Activated CD4-positive, alpha-beta memory T cell treated with anti-CD3 and anti-CD28 coated beads, Interleukin-2, amount 10 ng/mL, durations not matched to agents 7 days and 5 days (primary cell): ENCODE results near the gene POLR2E. TPM values are rescaled to one million over a fixed set of nuclear protein-coding genes. Genes with fewer than 3 reads are reported as not detected.
A peak's percentile ranks its signal among the peaks of the same experiment; 100 is the strongest.

Experiments used
- CTCF ChIA-PET: fragments of 350-600 bp; sonication (Branson Sonifier 250); formaldehyde crosslinking; loops from one replicate; lab custom pipeline; 2021; ENCODE audit warnings: antibody characterized with exemption, inconsistent platforms; lab: Charles Lee
- POLR2A ChIA-PET: fragments of 350-600 bp; sonication (Branson Sonifier 250); formaldehyde crosslinking; loops from one replicate; lab custom pipeline; 2021; ENCODE audit warnings: antibody characterized with exemption; lab: Charles Lee
- DNase-seq: peaks from one replicate; pipeline ENCODE4 v3.0.0-alpha.2; 2020
- H3K27ac Mint-ChIP-seq: one replicate; pipeline ENCODE4 v1.8.0; 2021; ENCODE audit warnings: mild to moderate bottlenecking, mixed read lengths
- H3K27me3 Mint-ChIP-seq: one replicate; pipeline ENCODE4 v1.8.0; 2021; ENCODE audit warnings: mixed read lengths
- H3K36me3 Mint-ChIP-seq: one replicate; pipeline ENCODE4 v1.8.0; 2021; ENCODE audit warnings: low read depth, mixed read lengths
- H3K4me1 Mint-ChIP-seq: one replicate; pipeline ENCODE4 v1.8.0; 2021; ENCODE audit warnings: mixed read lengths
- H3K4me3 Mint-ChIP-seq: one replicate; pipeline ENCODE4 v1.8.0; 2021; ENCODE audit warnings: mild to moderate bottlenecking, mixed read lengths
- H3K9me3 Mint-ChIP-seq: one replicate; pipeline ENCODE4 v1.8.0; 2021; ENCODE audit warnings: mixed read lengths
- total RNA-seq, 2 experiments: library from RNA; stranded (reverse); gene quantifications; one replicate each; pipeline ENCODE4 v1.2.3, GENCODE V29; 2021

POLR2E gene
- total RNA-seq, 2 experiments from 2014 or later: 116 to 120 TPM

DNA sequence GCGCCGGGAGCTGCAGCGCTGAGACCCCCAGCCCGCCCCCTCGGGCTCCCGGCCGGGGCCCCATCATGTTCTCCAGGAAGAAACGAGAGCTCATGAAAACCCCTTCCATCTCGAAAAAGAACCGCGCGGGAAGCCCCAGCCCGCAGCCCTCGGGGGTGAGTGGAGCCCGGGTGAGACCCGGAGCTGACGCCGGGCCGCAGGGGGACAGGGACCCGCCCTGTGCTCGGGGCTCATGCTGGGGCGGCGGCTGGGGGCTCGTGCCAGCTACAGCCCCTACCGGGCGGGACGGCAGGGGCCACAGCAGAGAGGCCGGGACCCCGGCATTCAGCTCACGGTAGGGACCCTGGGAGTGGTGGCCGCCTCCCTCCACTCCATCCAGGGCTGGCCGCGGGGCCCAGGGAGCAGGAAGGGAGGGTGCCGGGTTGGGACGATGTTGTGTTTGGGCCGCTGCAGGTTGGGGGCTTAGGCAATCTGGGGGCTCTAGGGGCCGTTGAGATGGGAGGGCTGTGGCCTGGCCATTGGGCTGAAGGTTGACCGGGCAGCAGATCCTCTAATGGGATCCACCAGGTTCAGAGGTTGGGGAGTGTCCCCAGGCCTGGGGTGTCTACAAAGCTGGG lies 27.7 kb downstream of the POLR2E start:
- no peaks in the 10 kb centered on the region for H3K9me3 Mint-ChIP-seq
- H3K4me1 Mint-ChIP-seq: peaks cover 54% of the 10 kb centered on the region
- H3K4me3 Mint-ChIP-seq: peak overlapping the region; percentile 97
- ChIA-PET CTCF (interaction anchor here (0.6 to 4.6 kb wide), 15 partner anchors 8 to 199 kb away, joined by 3 to 56 read pairs (median 4); partner anchors contain the start of genes ABCA7 and WDR18), POLR2A (interaction anchor here (0.7 to 6.0 kb wide), 28 partner anchors 10 to 202 kb away, joined by 3 to 334 read pairs (median 6); partner anchors contain the start of genes ABCA7, CBARP, CIRBP and CNN2)
- no peak for DNase-seq
- no peaks in the 10 kb centered on the region for H3K27me3 Mint-ChIP-seq
- H3K27ac Mint-ChIP-seq: peak overlapping the region; percentile 92
- H3K36me3 Mint-ChIP-seq: peaks cover 36% of the 10 kb centered on the region

DNA sequence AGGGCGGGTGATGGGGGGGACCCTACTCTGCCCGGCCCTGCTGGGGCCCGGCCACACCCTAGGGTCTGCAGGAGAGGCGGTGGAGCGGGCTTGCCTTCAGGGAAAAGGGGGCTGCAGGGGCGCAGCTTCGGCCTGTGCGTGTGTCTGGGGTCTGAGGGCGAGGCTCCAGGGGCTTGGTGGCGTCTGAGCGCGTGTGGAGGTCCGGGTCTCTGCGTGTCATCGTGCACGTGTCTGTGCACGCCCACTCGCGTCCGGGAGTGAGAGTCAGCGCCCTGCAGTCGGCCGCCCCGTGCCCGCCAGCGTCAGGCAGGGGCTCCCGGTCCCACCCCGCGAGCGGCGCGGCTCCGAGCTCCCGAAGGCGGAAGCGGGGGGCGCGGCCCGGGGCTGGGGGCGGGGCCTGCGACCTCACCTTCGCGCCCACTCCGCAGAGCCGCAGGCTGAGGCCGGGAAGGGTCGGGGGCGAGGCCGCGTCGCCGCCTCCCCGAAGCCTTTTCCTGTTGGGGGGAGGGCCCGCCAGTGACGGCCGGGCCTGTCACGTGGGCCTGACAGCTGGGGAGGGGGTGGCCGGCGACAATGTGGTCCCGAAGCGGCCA lies 28.3 kb downstream of the POLR2E start, which contains the start of gene ARHGAP45:
ARHGAP45 (plus strand) TSS at position 420 of the 593 bp plus-strand sequence. CDS start 239 bp downstream, outside the sequence.
- peak within 1 kb of the TSS; percentile 97 for H3K4me3 Mint-ChIP-seq
- ChIA-PET CTCF (interaction anchor here (0.6 to 4.6 kb wide), 14 partner anchors 9 to 199 kb away, joined by 3 to 56 read pairs (median 4); partner anchors contain the start of genes ABCA7 and WDR18), POLR2A (interaction anchor here (1.0 to 6.0 kb wide), 26 partner anchors 9 to 203 kb away, joined by 3 to 334 read pairs (median 7); partner anchors contain the start of genes ABCA7, CBARP, CIRBP and CNN2)
- H3K27me3 Mint-ChIP-seq: no peaks in the 10 kb centered on the region
- H3K4me1 Mint-ChIP-seq: peaks cover 48% of the 10 kb centered on the region
- peak; percentile 88 for DNase-seq
- H3K9me3 Mint-ChIP-seq: no peaks in the 10 kb centered on the region
- peaks cover 30% of the 10 kb centered on the region for H3K36me3 Mint-ChIP-seq
- peak within 1 kb of the TSS; percentile 92 for H3K27ac Mint-ChIP-seq

DNA sequence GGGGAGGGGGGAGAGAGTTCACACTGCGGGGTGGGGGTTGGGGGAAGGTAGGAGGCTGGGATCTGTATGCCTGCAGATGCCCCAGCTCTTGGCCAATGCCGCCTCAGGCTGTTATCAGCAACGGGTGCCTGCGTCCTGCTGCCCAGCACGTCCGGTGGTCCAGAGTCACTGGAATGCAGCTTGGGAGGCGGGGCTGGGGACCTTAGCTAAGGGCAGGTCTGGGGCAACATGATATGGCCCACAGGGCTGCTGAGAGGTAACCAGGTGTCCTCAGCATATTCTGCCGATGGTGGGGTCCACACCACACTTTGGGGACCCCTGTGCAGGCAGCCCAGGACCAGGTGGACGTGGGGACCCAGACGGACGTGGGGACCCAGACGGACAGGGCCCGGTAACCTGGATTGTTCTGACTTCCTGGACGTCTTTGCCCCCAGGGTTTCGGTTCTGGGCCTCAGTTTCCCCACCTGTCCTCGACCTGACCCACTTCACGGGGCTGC lies 28.9 kb downstream of the POLR2E start:
- ChIA-PET POLR2A (interaction anchor here (1.0 to 6.0 kb wide), 18 partner anchors 8 to 203 kb away, joined by 3 to 334 read pairs (median 10); partner anchors contain the start of genes ABCA7, CIRBP, CNN2 and GPX4), CTCF (interaction anchor here (0.8 to 4.6 kb wide), 7 partner anchors 9 to 200 kb away, joined by 3 to 56 read pairs (median 4); no protein-coding TSS in a partner anchor)
- H3K4me1 Mint-ChIP-seq: peaks cover 45% of the 10 kb centered on the region
- H3K27ac Mint-ChIP-seq: no peak overlapping the region
- peak overlapping the region; percentile 64 for H3K4me3 Mint-ChIP-seq
- no peaks in the 10 kb centered on the region for H3K27me3 Mint-ChIP-seq
- H3K9me3 Mint-ChIP-seq: no peaks in the 10 kb centered on the region
- H3K36me3 Mint-ChIP-seq: peaks cover 27% of the 10 kb centered on the region
- no peak for DNase-seq

DNA sequence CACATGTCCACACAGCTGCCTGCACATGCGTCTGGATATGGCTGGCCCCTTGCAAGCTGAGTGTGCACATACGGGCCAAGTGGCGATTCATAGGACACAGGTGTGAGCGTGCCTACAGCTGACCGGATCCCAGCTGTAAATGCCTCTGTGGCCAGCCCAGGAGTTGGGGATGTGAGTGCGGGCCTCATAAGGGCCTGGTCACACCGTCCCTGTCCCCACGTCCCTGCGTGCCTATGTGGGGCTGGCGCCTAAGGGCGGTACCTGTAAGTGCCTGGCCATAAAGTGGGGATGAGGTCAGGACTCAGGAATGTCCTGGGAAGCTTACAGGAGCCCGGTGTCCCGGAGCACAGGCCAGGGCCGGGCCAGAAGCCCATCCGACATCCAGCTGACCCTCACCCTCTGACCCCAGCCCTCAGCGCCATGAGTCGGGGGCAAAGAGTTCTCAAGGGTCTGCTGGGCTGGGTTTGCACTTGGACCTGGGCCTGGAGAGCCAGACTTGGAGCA lies 29.5 kb downstream of the POLR2E start:
- ChIA-PET POLR2A (interaction anchor here (0.7 to 6.0 kb wide), 8 partner anchors 16 to 204 kb away, joined by 3 to 334 read pairs (median 20); partner anchors contain the start of genes CNN2, GPX4, RNU6-2 and TMEM259), CTCF (interaction anchor here (1.2 to 4.6 kb wide), 3 partner anchors 10 to 29 kb away, joined by 3 to 56 read pairs (median 6); no protein-coding TSS in a partner anchor)
- peak overlapping the region; percentile 47 for H3K4me3 Mint-ChIP-seq
- no peaks in the 10 kb centered on the region for H3K9me3 Mint-ChIP-seq
- peaks cover 45% of the 10 kb centered on the region for H3K4me1 Mint-ChIP-seq
- DNase-seq: no peak
- H3K27ac Mint-ChIP-seq: peak overlapping the region; percentile 49
- H3K27me3 Mint-ChIP-seq: no peaks in the 10 kb centered on the region
- H3K36me3 Mint-ChIP-seq: peaks cover 25% of the 10 kb centered on the region

DNA sequence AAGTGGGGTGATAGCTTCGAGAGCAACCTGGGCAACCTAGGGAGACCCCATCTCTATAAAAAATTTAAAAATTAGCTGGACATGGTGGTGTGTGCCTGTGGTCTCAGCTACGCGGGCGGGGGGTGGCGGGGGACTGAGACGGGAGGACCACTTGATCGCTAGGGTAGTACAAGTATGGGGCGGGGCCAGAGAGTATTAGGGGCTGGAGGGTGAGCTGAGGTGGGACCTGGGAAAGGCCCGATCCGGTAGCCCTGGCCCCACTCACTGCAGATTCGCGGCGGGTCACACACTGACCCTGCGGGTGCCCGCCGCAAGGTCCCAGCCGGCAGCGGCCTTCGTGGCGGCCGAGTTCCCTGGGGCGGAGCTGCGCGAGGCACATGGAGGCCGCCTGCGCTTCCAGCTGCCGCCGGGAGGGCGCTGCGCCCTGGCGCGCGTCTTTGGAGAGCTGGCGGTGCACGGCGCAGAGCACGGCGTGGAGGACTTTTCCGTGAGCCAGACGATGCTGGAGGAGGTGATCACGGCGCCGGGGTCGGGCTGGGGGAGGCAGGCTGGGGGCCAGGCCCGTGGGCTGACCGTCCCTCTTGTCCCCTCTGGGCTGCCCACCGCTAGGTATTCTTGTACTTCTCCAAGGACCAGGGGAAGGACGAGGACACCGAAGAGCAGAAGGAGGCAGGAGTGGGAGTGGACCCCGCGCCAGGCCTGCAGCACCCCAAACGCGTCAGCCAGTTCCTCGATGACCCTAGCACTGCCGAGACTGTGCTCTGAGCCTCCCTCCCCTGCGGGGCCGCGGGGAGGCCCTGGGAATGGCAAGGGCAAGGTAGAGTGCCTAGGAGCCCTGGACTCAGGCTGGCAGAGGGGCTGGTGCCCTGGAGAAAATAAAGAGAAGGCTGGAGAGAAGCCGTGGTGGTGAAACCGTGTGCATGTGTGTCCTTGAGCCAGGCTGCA lies 30.2 kb downstream of the POLR2E start:
- H3K36me3 Mint-ChIP-seq: peaks cover 20% of the 10 kb centered on the region
- ChIA-PET POLR2A (interaction anchor here (0.7 to 6.0 kb wide), 11 partner anchors 15 to 205 kb away, joined by 3 to 334 read pairs (median 4); partner anchors contain the start of genes ABCA7, CNN2, RNU6-2 and WDR18), CTCF (interaction anchor here (0.5 to 4.6 kb wide), 17 partner anchors 10 to 203 kb away, joined by 3 to 56 read pairs (median 4); partner anchors contain the start of gene RNU6-2)
- peak; percentile 81 for DNase-seq
- no peaks in the 10 kb centered on the region for H3K9me3 Mint-ChIP-seq
- peak overlapping the region; percentile 47 for H3K4me3 Mint-ChIP-seq
- H3K27me3 Mint-ChIP-seq: no peaks in the 10 kb centered on the region
- H3K4me1 Mint-ChIP-seq: peaks cover 42% of the 10 kb centered on the region
- peak overlapping the region; percentile 51 for H3K27ac Mint-ChIP-seq

DNA sequence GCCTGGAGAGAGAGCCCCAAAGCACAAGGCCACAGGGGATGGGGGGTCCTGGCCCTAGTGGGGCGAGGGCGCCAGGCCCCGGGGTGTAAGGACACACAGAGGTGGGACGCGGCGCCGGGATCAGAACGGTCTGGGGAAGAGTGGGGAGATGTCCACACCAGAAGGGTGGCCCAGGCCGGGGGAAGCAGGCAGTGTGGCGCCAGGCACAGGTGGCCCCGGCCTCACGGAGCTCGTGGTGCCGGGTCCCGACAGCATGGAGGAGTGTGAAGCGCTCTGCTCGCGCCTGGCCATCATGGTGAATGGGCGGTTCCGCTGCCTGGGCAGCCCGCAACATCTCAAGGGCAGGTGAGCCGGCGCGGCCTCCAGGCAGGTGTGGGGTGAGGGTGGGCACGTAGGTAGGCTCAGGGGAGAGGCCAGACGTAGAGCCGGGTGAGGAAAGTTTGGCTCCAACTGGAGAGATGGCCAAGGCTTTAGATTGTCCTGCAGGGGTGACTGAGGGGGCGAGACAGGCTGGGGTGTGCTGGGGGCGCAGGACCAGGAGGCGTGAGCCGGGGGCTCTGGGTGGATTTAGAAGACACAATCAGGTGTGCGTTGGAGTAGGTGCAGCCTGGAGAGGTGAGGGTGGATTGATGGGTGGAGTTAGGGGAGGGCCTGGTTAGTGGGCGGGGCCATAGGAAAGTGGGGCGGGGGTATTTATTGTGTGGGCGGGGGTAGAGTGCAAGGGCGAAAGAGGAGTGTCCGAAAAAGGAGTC lies 31.1 kb downstream of the POLR2E start:
- Mint-ChIP-seq H3K9me3 (no peaks in the 10 kb centered on the region), H3K4me3 (no peak overlapping the region), H3K36me3 (peaks cover 12% of the 10 kb centered on the region), H3K27me3 (no peaks in the 10 kb centered on the region), H3K4me1 (peaks cover 37% of the 10 kb centered on the region), H3K27ac (no peak overlapping the region)
- CTCF ChIA-PET: interaction anchor here (0.6 to 4.6 kb wide), 13 partner anchors 9 to 176 kb away, joined by 3 to 56 read pairs (median 4); no protein-coding TSS in a partner anchor
- POLR2A ChIA-PET: interaction anchor here (0.8 to 6.0 kb wide), 8 partner anchors 19 to 150 kb away, joined by 3 to 334 read pairs (median 5); partner anchors contain the start of genes CNN2, RNU6-2 and WDR18
- no peak for DNase-seq

DNA sequence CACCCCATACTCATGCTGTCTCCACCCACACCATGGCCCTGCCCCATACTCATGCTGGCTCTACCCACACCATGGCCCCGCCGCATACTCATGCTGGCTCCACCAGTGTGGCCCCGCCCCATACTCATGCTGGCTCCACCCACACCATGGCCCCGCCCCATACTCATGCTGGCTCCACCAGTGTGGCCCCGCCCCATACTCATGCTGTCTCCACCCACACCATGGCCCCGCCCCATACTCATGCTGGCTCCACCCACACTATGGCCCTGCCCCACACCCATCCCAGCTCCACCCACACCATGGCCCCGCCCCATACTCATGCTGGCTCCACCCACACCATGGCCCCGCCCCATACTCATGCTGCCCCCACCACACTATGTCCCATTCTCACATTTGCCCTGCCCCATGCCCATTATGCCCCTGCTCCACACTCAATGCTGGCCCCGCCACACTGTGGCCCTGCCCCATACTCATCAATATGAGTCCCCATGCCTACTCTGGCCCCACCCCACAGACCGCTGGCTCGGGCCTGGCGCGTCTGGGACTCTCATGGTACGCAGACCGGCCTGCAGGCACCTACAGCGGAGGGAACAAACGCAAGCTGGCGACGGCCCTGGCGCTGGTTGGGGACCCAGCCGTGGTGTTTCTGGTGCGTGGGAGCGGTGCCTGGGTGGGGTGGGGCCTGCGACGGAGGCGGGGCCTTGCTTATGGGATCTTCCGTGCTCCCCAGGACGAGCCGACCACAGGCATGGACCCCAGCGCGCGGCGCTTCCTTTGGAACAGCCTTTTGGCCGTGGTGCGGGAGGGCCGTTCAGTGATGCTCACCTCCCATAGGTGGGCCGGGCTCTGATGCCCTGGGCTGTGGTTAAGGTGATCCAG lies 31.9 kb downstream of the POLR2E start:
- H3K9me3 Mint-ChIP-seq: no peaks in the 10 kb centered on the region
- no peak overlapping the region for H3K4me3 Mint-ChIP-seq
- H3K27me3 Mint-ChIP-seq: no peaks in the 10 kb centered on the region
- CTCF ChIA-PET: interaction anchor here (0.8 to 4.6 kb wide), 4 partner anchors 12 to 151 kb away, joined by 3 to 56 read pairs (median 4); no protein-coding TSS in a partner anchor
- H3K36me3 Mint-ChIP-seq: peaks cover 5% of the 10 kb centered on the region
- DNase-seq: peak; percentile 83
- no peak overlapping the region for H3K27ac Mint-ChIP-seq
- H3K4me1 Mint-ChIP-seq: peaks cover 37% of the 10 kb centered on the region
- POLR2A ChIA-PET: interaction anchor here (1.1 kb wide), 1 partner anchor 16 kb away, joined by 4 read pairs; no protein-coding TSS in a partner anchor

DNA sequence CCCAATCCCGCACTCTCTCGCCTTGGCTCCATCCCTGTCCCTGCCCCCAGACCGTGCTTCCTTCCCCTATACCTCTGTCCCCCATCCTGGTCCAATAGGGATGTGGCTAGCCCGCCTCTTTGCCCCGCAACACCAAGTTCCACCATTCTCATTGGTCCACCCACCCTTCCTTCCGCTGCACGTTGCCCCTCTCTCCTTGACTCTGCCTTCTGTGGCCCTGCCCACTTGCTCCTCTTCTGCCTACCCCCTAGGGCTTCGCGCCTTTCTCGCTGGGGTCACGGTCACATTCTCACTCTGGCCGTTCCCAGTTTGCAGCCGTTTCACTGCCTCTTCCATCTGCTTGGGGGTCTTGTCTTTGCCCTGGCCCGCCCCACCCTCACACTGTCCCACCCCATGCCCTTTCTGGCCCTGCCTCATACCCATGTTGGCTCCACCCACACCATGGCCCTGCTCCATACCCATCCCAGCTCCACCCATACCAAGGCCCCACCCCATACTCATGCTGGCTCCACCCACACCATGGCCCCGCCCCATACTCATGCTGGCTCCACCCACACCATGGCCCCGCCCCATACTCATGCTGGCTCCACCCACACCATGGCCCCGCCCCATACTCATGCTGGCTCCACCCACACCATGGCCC lies 32.7 kb downstream of the POLR2E start:
- DNase-seq: no peak
- peaks cover 43% of the 10 kb centered on the region for H3K4me1 Mint-ChIP-seq
- CTCF ChIA-PET: interaction anchor here (0.8 to 1.3 kb wide), 3 partner anchors 13 to 152 kb away, joined by 3 to 6 read pairs (median 3); no protein-coding TSS in a partner anchor
- H3K9me3 Mint-ChIP-seq: no peaks in the 10 kb centered on the region
- no peaks in the 10 kb centered on the region for H3K27me3 Mint-ChIP-seq
- no peak overlapping the region for H3K4me3 Mint-ChIP-seq
- POLR2A ChIA-PET: interaction anchor here (1.1 kb wide), 1 partner anchor 17 kb away, joined by 4 read pairs; no protein-coding TSS in a partner anchor
- peaks cover 3% of the 10 kb centered on the region for H3K36me3 Mint-ChIP-seq
- H3K27ac Mint-ChIP-seq: no peak overlapping the region

DNA sequence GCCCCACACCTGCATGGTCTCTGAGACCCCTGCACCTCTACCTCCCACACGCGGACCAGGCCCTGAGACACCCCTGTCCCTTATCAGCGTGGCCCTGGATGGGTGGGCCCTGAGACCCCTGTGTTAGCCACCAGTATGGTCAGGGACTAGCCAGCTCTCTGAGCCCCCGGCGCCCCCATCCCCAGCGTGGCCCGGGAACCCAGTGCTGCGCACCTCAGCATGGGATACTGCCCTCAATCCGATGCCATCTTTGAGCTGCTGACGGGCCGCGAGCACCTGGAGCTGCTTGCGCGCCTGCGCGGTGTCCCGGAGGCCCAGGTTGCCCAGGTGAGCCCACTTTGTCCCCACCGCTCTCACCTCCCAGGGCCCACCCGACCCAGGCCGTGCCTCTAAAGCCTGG lies 33.2 kb downstream of the POLR2E start:
- H3K27me3 Mint-ChIP-seq: no peaks in the 10 kb centered on the region
- ChIA-PET CTCF (interaction anchor here (0.8 to 1.3 kb wide), 3 partner anchors 13 to 152 kb away, joined by 3 to 6 read pairs (median 3); no protein-coding TSS in a partner anchor), POLR2A (interaction anchor here (1.1 kb wide), 1 partner anchor 17 kb away, joined by 4 read pairs; no protein-coding TSS in a partner anchor)
- H3K36me3 Mint-ChIP-seq: peaks cover 8% of the 10 kb centered on the region
- no peak for DNase-seq
- peaks cover 49% of the 10 kb centered on the region for H3K4me1 Mint-ChIP-seq
- no peak overlapping the region for H3K4me3 Mint-ChIP-seq
- no peaks in the 10 kb centered on the region for H3K9me3 Mint-ChIP-seq
- no peak overlapping the region for H3K27ac Mint-ChIP-seq

DNA sequence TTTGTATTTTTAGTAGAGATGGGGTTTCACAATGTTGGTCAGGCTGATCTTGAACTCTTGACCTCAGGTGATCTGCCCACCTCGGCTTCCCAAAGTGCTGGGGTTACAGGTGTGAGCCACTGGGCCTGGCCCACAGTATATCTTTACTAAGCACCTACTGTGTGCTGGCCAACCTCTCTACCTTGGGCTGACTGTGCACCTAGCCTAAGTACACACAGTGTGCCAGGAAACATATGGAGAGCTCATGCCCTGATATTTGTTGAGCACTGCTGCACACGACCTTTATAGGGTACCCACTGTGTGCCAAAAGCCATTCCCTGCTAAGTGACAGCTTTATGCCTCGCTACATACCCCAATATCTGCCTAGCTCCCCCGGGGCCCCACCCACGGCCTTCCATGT lies 34.5 kb downstream of the POLR2E start:
- POLR2A ChIA-PET: no interaction called here
- Mint-ChIP-seq H3K4me3 (no peak overlapping the region), H3K9me3 (no peaks in the 10 kb centered on the region), H3K27me3 (no peaks in the 10 kb centered on the region), H3K4me1 (peaks cover 38% of the 10 kb centered on the region), H3K36me3 (peaks cover 17% of the 10 kb centered on the region), H3K27ac (no peak overlapping the region)
- no peak for DNase-seq
- CTCF ChIA-PET: no interaction called here
